RCC 7860 (cell line): ENCODE results near the gene ZNF341.

Source experiments
- DNase-seq: peaks from one replicate; pipeline ENCODE4 v3.0.0-alpha.2; 2015; ENCODE audit warnings: low spot score
- FAIRE-seq: peaks from 2 replicates; lab custom pipeline; 2012; peaks lifted over from hg19 to GRCh38; lab: Jason Lieb, UNC

The ZNF341 gene

GRCh38 chr20:33821270-33821836 is 89.6 kb downstream of the ZNF341 start:
- no peak for FAIRE-seq
- DNase-seq, result no peak

DNA sequence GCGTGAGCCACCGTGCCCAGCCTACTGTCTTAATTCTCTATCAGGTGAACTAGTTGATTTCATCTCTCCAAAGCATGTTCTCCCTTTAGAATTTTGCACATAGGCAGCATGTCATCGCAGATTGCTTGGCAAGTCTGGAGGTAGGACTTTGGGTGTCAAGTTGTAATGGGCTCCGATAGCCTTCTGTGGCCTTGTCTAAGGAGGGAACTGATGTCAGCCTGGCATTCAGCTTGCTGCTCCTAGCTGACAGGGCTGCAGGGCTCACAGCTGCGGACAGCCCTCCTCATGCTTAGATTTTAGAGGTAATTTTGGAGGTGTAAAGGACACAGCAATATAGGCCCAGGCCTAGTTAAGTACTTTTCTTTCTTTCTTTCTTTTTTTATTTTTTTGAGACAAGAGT is 90.6 kb downstream of the ZNF341 start:
- FAIRE-seq, result no peak
- no peak for DNase-seq

- DNase-seq (no peak), FAIRE-seq (no peak)
Measured at GRCh38 chr20:33822991-33823390, 91.2 kb downstream of the ZNF341 start.

DNA sequence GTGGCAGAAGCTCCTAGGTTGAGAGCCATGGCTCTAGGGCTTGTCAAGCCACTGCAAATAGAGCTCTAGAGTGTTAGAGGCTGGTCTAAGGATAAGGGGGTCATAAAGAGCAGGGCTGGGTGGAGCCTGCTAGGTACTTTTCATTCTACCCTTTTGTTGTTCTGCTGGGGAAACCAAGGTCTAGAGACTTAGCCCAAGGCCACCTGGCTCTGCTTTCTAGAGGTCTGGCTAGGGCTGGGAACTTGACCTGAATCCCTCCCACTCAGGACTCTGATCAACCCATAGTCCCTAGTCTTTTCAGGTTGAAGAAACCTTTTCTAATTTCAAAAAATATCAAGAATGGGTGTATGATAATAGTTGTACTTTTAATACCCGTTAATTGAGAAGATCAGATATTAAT is 93.1 kb downstream of the ZNF341 start:
- DNase-seq (no peak), FAIRE-seq (no peak)

- no peak for DNase-seq
- no peak for FAIRE-seq
Measured at GRCh38 chr20:33825340-33826269, 93.8 kb downstream of the ZNF341 start.

DNA sequence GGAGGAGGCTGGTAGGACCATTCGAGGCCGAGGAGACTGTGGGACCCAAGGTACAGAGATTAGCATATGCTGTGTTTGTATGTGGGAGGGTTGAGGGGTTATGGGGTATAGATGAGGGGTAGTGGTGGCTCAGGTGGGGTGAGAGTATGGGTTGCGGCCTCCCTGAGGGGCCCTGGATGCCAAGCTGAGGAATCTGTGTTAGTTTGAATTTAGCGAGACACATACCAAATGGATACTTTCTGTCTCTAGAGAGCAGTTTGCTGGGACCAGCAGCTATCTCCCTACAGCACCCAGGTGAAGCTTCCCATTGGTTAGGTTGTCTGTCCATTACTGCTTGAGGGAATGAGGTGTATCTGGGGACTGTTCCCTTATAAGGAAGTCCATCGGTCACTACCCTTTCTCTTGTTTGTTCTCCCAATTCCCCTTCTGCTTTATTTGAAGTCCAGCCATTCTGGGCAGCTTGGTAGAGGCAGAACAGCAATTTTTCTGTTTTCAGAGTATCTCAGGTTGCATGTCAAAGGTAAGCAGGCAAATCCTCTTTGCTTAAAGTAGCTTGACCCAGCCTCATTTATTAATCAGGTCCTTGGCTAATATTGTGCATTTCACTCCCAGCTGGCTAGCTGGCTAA is 94.6 kb downstream of the ZNF341 start:
- FAIRE-seq, result no peak
- DNase-seq, result no peak

GRCh38 chr20:33827109-33827508 is 95.3 kb downstream of the ZNF341 start:
- FAIRE-seq (no peak), DNase-seq (no peak)

DNA sequence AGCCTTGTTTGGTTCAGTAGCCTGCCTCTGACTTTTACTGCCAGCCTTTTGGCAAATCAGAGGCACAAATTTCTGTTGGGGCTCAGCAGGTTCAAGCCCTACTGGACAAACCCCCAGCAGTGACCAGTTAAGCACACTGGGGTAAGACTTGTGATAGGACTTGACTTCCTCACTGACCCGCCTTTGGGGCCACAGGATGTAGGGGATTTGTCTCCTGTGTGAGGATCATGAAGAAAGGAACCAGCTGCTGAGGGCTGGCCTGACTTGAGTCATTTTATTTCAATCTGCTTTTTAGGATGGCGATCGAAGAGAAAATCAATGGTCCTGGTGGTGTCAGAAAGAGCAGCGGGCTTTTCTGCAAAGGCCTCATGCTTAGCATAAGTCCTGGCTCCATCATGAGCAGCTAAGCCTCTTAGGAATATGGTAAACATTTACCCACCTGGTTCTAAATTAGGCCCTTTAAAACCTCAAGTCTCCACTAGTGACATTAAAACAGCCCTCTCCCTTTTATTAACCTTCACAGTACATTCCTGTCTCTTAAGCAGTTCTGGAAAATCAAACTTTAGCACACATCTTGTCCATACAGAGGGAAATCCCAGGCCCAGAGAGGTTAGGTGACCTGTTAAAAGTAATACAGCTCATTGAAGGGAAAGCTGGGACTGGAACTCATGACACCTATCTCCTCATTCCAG is 96.0 kb downstream of the ZNF341 start:
- no peak for FAIRE-seq
- no peak for DNase-seq

- no peak for FAIRE-seq
- no peak for DNase-seq
Measured at GRCh38 chr20:33828326-33828844, 96.6 kb downstream of the ZNF341 start.

- no peak for DNase-seq
- FAIRE-seq, result no peak
Measured at GRCh38 chr20:33828967-33829560, 97.3 kb downstream of the ZNF341 start.

- DNase-seq (no peak), FAIRE-seq (no peak)
Measured at GRCh38 chr20:33829636-33830035, 97.8 kb downstream of the ZNF341 start.

GRCh38 chr20:33830371-33830770 is 98.6 kb downstream of the ZNF341 start:
- no peak for DNase-seq
- no peak for FAIRE-seq

DNA sequence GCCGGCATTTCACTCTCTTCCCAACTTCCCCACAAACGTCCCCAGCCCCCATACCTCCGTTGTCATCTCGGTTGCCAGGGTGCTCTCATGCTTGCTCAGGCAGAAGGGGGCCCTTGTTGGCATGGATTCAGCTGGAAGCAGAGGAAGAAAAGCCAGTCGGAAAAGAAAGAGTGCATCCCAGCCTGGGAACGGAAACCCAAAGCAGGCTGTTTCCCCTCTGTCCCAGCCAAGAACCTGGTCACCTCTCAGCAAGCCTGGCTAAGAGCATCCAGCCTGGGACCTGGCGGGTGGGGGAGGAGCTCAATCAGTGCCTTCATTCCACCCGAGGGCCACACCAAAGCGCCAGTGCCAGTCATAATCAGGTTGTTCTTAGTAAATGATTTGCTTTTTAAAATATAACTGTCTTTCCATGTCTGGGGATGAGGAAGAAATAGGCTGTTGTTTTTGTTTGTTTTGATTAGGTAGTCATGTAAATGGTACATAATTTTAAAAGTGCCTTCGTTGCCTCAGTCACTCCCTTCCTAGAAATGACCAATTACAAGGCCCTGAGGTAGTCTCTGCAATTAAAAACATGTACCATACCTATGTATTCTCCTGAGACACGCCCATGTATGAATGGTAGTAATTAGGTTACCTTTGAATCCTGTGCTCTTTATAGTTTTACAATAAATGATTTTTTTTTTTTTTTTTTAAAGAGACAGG is 100.5 kb downstream of the ZNF341 start:
- no peak for DNase-seq

DNA sequence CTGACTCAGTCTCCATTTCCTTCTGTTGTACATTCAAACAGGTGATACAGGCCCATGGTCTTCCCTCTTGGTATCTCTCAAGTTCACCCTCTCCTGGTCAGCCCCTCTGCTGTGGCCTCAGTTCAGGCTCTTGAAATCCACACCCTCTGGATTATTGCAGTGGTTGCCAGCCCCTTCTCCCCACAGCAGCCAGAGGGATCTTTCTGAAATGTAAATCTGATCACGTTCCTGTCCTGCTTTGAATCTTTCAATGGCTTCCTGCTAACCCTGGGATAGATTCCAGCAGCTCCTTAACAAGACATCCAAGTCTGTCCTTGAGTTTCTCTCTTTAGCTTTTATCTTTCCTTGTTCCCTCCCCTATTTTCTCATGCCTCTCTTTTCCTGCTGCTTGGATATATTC is 101.5 kb downstream of the ZNF341 start:
- no peak for DNase-seq
- no peak for FAIRE-seq

More for the DNA sequence above, 100.5 kb downstream of the ZNF341 start:
- FAIRE-seq, result no peak

DNA sequence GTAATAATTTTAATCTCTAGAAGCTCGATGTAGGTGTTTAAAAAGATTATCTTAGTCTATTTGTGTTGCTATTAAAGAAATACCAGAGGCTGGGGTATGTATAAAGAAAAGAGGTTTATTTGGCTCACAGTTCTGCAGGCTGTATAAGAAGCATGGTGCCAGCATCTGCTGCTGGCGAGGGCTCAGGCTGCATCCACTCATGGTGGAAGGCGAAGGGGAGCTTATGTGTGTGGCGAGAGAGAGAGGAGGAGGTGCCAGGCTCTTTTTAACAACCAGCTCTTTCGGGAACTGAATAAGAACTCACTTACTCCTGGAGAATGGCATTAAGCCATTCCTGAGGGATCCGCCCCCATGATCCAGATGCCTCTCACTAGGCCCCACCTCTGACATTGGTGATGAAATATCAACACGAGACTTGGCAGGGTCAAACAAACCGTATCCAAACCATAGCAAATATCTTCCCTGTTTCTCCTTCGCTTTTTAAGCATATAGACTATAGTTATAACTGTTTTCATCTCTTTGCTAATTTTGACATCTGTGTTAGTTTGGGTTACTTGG is 103.9 kb downstream of the ZNF341 start:
- FAIRE-seq (no peak), DNase-seq (no peak)

GRCh38 chr20:33836277-33836676 is 104.5 kb downstream of the ZNF341 start:
- DNase-seq (no peak), FAIRE-seq (no peak)

DNA sequence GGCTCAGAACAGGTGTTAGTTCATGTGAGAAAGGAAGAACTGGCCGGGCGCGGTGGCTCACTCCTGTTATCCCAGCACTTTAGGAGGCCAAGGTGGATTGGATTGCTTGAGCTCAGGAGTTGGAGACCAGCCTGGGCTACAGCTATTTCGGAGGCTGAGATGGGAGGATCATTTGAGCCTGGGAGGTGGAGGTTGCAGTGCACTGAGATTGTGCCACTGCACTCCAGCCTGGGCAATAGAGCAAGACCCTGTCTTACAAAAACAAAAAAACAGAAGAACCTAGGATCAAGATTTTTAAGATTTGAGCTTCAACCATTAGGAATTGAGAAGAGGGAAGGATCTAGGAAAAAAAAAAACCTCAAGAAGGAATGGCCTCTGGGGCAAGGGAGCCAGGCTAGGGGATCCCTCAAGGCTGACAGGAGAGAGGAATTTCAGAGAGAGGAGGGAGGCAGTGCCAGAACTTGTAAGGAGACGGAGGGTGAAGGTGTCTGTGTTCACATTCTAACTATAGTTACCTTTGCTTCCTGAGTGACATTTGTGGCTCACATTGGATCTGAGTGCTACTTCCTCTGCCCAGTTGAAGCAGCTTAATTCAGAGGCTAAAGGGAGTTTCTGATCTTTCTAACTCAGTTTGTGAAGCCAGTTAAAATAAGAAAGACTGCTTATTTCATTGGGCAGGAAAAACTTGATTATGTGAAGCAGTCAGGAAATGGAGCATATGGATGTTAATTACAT is 105.5 kb downstream of the ZNF341 start:
- DNase-seq, result no peak
- FAIRE-seq, result no peak

DNA sequence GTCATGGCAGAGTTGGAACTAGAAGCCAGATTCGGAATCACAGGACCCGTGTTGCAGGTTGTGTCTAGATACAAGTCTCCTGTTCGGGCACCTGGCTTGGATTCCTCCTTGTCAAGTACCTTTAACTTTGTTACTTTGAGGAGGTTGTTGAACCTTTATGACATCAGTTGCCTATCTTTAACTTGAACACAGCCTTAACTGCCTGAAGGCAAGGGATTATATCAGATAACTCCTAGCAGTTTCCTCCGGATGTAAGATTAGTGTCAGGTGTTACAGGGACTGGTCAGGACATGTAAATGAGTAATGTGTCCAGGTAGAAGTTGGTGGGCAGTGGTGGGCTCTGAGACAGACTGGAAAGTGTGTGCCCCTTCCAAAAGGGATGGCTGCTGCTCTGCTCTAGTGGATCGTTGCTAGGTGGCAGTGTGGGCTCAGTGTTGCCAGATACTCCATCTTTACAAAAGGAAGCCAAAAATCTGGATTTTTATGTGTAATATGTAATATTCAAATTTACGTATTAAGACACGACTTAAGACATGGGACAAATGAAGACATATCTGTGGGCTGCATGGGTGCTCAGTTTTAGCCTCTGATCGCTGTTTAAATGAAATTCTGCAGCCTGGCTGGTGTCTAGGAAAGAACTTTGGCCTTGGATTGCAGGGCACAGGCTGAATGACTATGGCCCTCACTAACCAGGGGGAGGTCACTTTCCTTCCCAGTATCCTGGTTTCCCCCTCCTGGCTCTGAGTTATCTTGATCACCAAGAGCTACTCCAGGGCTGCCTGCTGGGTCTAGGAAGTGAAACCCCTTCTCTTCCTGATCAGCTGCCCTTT is 106.5 kb downstream of the ZNF341 start:
- no peak for FAIRE-seq
- DNase-seq, result no peak
